Hepatocyte (in vitro differentiated cells): ENCODE data around the gene MMP15.

Experiments used
- EZH2phosphoT487 ChIP-seq: fragments of 200-600 bp; sonication (generic); IDR thresholded peaks from one replicate; pipeline ENCODE4 v1.6.1; 2018; ENCODE audit warnings: antibody characterized with exemption, mild to moderate bottlenecking, low read depth, moderate library complexity; ENCODE audit not compliant: unreplicated experiment, severe bottlenecking
- TF ChIP-seq, protein P1 (sequence below): fragments of 200-600 bp; sonication (generic); IDR thresholded peaks from 2 replicates; pipeline ENCODE4 v1.5.1; 2016; ENCODE audit warnings: antibody characterized with exemption, mild to moderate bottlenecking; ENCODE audit not compliant: poor library complexity

DNA sequence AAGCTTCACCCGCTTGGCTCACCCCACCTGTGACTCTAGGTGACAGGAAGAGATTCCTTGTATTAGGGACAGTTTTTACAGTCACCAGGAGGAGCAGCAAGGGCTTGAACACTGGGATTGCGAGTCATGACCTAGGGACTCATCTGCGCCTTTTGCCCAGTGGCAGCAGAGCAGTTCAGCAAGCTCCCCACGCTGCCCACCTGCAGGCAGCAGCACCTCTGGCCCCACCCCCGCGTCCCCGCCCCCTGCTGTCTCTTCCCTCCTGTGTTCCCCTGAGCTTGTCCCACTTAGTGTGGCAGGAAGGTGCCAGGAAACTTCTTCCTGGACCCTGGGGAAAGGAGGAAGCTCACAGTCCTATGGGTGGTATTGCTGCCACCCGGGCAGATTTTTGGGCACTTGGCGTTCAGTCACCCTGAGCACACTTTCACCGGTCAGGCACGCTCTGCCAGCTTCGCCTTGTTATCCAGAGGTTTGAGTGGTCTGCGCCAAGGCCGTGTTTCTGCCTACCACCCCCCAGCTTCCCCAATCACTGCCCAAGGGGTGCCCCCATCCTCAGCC is 8.7 kb downstream of the MMP15 start:
- TF ChIP-seq, protein P1, sequence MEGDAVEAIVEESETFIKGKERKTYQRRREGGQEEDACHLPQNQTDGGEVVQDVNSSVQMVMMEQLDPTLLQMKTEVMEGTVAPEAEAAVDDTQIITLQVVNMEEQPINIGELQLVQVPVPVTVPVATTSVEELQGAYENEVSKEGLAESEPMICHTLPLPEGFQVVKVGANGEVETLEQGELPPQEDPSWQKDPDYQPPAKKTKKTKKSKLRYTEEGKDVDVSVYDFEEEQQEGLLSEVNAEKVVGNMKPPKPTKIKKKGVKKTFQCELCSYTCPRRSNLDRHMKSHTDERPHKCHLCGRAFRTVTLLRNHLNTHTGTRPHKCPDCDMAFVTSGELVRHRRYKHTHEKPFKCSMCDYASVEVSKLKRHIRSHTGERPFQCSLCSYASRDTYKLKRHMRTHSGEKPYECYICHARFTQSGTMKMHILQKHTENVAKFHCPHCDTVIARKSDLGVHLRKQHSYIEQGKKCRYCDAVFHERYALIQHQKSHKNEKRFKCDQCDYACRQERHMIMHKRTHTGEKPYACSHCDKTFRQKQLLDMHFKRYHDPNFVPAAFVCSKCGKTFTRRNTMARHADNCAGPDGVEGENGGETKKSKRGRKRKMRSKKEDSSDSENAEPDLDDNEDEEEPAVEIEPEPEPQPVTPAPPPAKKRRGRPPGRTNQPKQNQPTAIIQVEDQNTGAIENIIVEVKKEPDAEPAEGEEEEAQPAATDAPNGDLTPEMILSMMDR = no peak
- no peak for TF ChIP-seq EZH2phosphoT487
